NCI-H774 (cell line): ENCODE measurements around the gene RER1.

Experiments used
- DNase-seq: peaks from one replicate; lab custom pipeline; 2025; lab: John Stamatoyannopoulos, UW

Gene RER1

DNA sequence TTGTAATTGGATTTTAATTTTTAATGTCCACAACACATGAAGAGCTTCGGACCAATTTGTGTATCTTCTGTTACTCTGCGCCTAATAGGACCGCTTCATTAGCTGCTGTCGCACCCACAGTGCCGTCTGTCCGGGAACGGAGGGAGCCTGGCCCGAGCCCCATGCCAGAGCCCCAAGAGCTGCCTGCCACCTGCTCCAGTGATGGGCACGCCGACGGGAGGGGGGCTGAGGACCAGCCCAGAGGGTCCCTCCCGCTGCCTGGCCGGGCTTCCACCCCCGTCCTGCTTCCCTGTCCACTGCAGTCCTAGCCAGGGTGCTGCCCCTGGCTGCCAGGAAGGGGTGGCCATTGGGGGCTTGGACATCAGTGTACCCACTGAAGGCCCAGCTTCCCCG is 54.2 kb downstream of the RER1 start:
- DNase-seq = no peak

DNA sequence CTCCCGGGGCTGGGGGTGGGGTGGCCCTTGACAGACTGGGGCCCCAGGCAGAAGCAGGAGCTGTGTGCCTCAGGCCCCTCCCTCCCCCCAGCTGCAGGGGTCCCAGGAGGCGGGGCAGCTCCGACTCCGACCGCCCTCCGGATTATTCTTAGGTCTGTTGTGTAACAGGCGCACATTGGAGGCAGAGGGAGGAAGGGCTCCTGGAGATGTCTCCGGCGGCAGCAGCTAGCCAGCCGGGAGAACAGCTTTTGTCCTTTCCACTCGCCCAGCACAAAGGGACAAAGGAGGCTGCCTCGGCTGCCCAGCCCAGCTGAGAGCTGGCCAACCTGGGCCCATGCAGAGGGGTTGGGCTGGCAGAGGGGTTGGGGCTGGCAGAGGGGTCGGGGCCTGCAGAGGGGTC is 54.8 kb downstream of the RER1 start:
- DNase-seq = no peak

DNA sequence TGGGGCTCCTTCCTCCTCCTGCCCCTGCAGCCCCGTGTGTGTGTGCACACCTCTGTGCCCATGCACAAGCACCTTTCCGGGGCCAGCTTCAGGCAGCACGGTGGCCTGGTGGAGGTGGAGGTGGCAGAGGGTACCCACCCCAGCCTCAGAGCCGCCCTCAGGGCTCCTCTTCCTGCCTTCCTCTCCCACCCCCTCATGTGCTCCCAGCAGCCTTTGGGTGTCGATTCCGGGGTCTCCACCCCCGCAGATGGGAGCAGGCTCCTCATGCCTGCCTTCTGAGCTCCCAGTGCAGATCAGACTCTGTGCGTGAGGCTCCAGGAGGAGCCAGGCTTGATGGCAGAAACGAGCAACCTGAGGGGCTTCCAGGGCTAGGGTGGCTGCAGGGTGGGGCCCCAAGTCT is 55.2 kb downstream of the RER1 start:
- no peak for DNase-seq

DNA sequence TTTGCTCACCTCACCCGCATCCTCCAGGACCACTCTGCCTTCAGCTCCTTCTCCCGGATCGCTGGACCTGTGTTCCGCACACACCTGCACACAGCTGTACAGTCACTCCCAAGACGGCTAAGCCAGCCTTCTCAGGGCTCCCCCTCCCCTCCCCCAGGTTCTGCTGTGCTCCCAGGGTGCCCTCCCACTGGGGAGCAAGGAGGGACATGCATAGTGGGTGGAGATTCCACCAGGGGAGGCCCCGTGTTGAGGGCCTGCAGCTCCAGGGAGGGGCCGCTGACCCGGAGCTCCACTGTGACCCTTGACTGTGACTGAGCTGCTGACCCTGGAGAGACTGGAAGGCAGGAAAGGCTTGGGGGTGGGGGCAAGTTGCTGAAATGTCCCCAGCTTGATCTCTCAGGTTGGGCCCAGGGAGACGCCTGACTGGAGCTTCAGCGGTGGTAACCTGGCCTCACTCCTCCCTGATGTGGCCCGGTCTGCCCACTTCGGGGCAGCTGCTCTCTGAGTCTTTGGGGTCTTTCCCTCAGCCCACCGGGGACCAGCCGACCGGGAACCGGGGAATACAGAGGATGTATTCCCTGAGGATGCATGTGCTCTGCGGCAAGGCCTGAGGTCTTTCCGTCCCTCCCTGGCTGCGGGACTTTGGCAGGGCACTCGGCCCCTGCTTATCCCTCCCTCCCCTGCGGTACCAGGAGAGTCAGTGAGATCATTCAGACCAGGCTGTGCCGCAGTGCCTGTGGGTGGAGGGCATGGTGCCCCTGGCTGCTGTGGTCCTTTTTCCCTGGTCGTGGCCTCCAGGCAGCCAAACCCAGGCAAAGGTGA is 55.8 kb downstream of the RER1 start:
- DNase-seq = no peak

DNA sequence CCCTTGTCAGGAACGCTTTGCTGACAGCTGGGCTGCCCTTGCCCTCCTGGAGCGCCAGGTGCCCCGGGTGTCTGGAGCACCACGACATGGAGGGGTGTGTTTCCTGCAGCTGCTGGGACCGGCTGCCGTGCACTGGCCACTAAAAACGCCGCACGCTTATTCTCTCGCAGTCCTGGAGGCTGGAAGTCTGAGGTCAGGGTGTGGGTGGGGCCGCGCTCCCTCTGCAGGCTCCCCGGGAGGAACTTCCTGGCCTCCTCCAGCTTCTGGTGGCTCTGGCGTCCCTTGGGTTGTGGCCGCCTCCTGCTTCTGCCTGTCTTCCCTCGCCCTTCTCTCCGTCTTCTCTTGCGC is 56.4 kb downstream of the RER1 start:
- DNase-seq = no peak

DNA sequence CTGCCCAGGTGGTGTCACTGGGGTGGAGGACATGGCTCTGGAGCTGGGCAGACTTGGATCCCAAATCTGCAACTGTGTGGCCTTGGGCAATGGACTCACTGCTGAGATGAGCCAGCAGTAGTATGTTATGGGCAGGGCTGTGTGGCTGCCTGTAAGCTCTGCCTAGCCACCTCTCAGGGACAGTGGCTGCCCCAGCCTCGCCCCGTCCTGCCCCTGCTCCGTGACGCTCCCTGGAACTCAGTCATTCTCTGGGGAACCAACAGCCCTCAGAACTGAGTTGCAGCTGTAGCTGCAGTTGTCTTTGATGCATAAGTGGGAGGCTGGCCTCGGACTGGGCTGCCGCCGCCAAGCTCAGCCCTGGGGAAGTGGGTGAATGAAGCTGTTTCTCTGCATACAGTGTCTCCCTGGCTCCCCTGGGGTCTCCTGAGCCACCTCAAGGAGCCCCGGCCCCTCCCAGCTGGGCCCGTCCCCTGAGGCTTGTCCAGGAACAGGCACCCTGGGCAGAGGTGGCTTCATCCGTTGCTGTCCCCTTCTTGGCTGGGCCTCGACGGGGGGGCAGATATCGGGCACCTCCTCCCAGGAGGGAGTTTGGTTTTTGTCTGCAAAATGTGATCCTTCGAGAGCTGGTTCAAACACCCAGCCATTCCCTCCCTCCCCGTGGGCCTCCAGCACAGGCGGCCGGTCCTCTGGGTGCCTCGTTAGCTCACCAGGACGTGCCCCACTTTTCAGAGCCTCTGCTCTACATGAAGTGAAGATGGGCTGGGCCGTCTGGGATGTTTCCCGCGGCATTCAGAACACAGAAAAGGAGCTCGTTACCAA is 58.2 kb downstream of the RER1 start:
- no peak for DNase-seq

DNA sequence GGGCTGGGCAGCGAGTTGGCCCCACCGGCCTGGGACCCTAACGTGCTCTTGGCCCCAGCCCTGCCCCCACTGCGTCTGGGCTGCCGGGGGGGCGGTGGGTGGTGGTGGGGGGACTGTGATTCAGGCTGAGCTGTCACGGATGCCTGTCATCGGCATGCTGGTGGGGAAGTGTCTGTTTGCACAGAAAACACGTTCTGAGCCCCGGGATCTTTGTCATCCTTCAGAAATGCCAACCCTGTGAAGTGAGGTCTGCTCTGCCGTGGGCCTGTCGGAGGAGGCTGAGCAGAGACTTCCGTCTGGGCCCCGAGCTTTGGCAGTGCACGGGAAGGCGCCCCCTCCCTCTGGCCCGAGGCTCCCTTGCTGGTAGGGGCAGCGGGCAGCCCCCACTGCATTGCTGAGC is 60.1 kb downstream of the RER1 start:
- DNase-seq = no peak

DNA sequence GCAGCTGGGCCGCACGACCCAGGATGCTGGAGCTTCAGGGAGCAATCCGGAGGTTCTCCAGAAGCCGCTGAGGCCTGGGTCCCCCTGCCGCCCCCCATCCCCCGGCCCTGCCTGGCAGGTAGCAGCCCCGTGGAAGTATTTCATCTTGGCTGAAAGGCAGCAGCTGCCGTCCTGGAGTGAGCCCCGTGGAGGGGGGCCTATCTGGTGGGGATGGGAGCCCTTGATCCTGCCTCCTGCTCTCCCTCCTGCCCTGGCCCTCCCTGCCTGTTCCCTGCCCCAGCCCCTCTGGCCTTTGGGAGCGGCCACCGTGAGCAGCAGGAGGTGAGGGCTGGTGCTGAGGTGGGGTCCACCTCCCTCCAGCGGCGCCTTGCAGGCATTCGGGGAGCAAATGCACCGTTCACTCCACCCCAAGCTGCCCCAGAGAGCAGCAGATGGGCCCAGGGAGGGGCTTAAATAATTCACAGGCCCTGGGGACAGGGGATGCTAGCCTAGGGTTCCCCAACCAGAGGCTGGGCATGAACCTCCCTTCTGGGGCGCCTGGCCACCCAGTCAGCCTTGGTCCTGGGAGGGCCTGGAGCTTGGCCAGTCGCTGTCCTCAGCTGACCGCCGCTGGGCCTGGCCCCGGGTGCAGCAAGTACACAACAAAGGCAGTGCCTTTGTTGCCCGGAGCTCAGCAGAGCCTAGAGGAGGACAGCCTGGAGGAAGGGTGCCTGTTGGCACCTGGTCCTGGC is 60.7 kb downstream of the RER1 start:
- DNase-seq = no peak

DNA sequence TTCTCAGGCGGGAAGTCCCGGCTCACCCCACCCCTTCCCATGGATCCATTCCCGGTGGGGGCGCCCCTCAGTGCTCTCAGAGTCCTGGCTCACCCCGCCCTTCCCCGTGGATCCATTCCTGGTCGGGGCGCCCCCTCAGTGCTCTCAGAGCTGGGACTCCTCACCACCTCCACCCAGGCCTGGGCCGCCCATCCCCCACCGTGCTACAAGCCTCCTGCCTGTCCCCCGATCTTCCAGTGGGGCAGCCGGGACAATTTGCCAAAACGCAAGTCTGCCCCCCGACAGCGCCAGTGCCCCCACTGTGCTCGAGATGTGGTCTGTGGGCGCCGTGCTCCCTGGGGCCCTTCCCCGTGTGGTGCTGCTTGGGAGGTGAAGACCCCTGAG is 61.3 kb downstream of the RER1 start:
- no peak for DNase-seq

DNA sequence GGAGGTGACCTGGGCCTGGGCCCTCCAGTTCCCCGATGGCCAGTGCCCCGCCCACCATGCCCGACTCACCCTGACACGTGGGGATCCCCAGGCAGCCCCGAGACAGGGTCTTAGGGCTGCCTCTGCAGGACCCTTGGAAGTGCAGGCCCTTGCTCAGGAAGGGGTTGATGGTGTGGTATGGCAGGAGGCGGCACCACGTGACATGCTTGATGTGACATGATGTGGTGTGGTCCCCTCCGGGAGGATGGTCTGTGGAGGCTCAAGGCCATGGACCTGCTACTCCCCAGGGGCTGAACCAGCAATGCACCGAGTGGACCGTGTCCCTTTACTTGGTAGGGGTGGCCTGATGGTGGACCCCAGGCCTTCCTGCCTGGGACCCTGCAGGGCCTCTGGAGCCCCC is 62.6 kb downstream of the RER1 start:
- no peak for DNase-seq
